ENCODE measurements around the gene ZSWIM1.
A peak's percentile ranks its signal among the peaks of the same experiment; 100 is the strongest.

ZSWIM1 gene

GRCh38 chr20:45857114-45857881 is 23.7 kb upstream of the ZSWIM1 start, which contains the start of the genes ACOT8 and ZSWIM3:
ACOT8 (minus strand) TSS chr20:45857392; CDS start chr20:45857315, 77 bp downstream.
ZSWIM3 (plus strand) TSS chr20:45857614; CDS start chr20:45857826, 212 bp downstream.
- peak within 1 kb of the TSS; percentile 93 for H3K4me2 ChIP-seq
- H3K9ac ChIP-seq = peak within 1 kb of the TSS; percentile 56; the same call in 1 of the 2 replicates
- H3K4me1 ChIP-seq (ENCODE audit: low read depth, poor library complexity, severe bottlenecking) = peaks cover 30% of the 10 kb centered on the region
- H3K4me3 ChIP-seq (IDR thresholded peaks at IDR 0.05; ENCODE audit: insufficient read depth, low read depth, low read length) = no peak within 1 kb of the TSS
- peaks cover 24% of the 10 kb centered on the region for H3K79me2 ChIP-seq (ENCODE audit: insufficient read depth, low read depth)
- no peak for TF ChIP-seq CTCF (conservative IDR thresholded peaks at IDR 0.05; ENCODE audit: low read depth, low read length)
- no peaks in the 10 kb centered on the region for H3K27me3 ChIP-seq (ENCODE audit: insufficient read depth, low read depth)
- H4K20me1 ChIP-seq (ENCODE audit: insufficient read depth) = no peaks in the 10 kb centered on the region
- H2AFZ ChIP-seq (ENCODE audit: low read depth) = peak within 1 kb of the TSS; percentile 95
- H3K36me3 ChIP-seq (ENCODE audit: insufficient read depth) = no peaks in the 10 kb centered on the region
- peak within 1 kb of the TSS; percentile 13; the same call in 1 of the 2 replicates for H3K27ac ChIP-seq

GRCh38 chr20:45857882-45858216 is 23.2 kb upstream of the ZSWIM1 start:
- no peaks in the 10 kb centered on the region for H3K36me3 ChIP-seq (ENCODE audit: insufficient read depth)
- H3K27me3 ChIP-seq (ENCODE audit: insufficient read depth, low read depth) = no peaks in the 10 kb centered on the region
- peaks cover 24% of the 10 kb centered on the region for H3K79me2 ChIP-seq (ENCODE audit: insufficient read depth, low read depth)
- H3K27ac ChIP-seq = no peak overlapping the region; the same call in 1 of the 2 replicates
- peaks cover 30% of the 10 kb centered on the region for H3K4me1 ChIP-seq (ENCODE audit: low read depth, poor library complexity, severe bottlenecking)
- H4K20me1 ChIP-seq (ENCODE audit: insufficient read depth) = no peaks in the 10 kb centered on the region
- peak overlapping the region; percentile 95 for H2AFZ ChIP-seq (ENCODE audit: low read depth)
- no peak for TF ChIP-seq CTCF (conservative IDR thresholded peaks at IDR 0.05; ENCODE audit: low read depth, low read length)
- H3K4me3 ChIP-seq (IDR thresholded peaks at IDR 0.05; ENCODE audit: insufficient read depth, low read depth, low read length) = no peak overlapping the region
- H3K9ac ChIP-seq = peak overlapping the region; percentile 52; the same call in 1 of the 2 replicates
- H3K4me2 ChIP-seq = peak overlapping the region; percentile 93

- TF ChIP-seq CTCF (conservative IDR thresholded peaks at IDR 0.05; ENCODE audit: low read depth, low read length) = no peak
- H3K9ac ChIP-seq = no peak overlapping the region
- H3K27me3 ChIP-seq (ENCODE audit: insufficient read depth, low read depth) = no peaks in the 10 kb centered on the region
- no peak overlapping the region for H3K4me3 ChIP-seq (IDR thresholded peaks at IDR 0.05; ENCODE audit: insufficient read depth, low read depth, low read length)
- no peaks in the 10 kb centered on the region for H3K36me3 ChIP-seq (ENCODE audit: insufficient read depth)
- H3K27ac ChIP-seq = no peak overlapping the region
- H3K79me2 ChIP-seq (ENCODE audit: insufficient read depth, low read depth) = peaks cover 19% of the 10 kb centered on the region
- H4K20me1 ChIP-seq (ENCODE audit: insufficient read depth) = no peaks in the 10 kb centered on the region
- peaks cover 30% of the 10 kb centered on the region for H3K4me1 ChIP-seq (ENCODE audit: low read depth, poor library complexity, severe bottlenecking)
- no peak overlapping the region for H2AFZ ChIP-seq (ENCODE audit: low read depth)
- H3K4me2 ChIP-seq = no peak overlapping the region
These were observed 21.1 kb upstream of the ZSWIM1 start for GRCh38 chr20:45859916-45860315.

GRCh38 chr20:45860560-45861220 is 20.3 kb upstream of the ZSWIM1 start:
- no peak for TF ChIP-seq CTCF (conservative IDR thresholded peaks at IDR 0.05; ENCODE audit: low read depth, low read length)
- Histone ChIP-seq H2AFZ (ENCODE audit: low read depth) (no peak overlapping the region), H3K27ac (no peak overlapping the region), H3K9ac (no peak overlapping the region), H3K4me3 (IDR thresholded peaks at IDR 0.05; ENCODE audit: insufficient read depth, low read depth, low read length) (no peak overlapping the region), H3K4me1 (ENCODE audit: low read depth, poor library complexity, severe bottlenecking) (peaks cover 26% of the 10 kb centered on the region), H3K36me3 (ENCODE audit: insufficient read depth) (no peaks in the 10 kb centered on the region), H3K27me3 (ENCODE audit: insufficient read depth, low read depth) (no peaks in the 10 kb centered on the region), H3K79me2 (ENCODE audit: insufficient read depth, low read depth) (peaks cover 14% of the 10 kb centered on the region), H3K4me2 (no peak overlapping the region), H4K20me1 (ENCODE audit: insufficient read depth) (no peaks in the 10 kb centered on the region)
